Fibroblast of peridontal ligament (primary cell): ENCODE measurements around the gene DEFB126.
"Not testable (repeated sequence)": the region's sequence is repeated elsewhere in the genome, so short reads cannot be mapped to it uniquely, and the experiment has no call there.

ENCODE experiments used
- DNase-seq: peaks from one replicate; pipeline ENCODE4 v3.0.0-alpha.2; 2010; ENCODE audit errors: extremely low read depth

DEFB126 gene, protein sequence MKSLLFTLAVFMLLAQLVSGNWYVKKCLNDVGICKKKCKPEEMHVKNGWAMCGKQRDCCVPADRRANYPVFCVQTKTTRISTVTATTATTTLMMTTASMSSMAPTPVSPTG

DNA sequence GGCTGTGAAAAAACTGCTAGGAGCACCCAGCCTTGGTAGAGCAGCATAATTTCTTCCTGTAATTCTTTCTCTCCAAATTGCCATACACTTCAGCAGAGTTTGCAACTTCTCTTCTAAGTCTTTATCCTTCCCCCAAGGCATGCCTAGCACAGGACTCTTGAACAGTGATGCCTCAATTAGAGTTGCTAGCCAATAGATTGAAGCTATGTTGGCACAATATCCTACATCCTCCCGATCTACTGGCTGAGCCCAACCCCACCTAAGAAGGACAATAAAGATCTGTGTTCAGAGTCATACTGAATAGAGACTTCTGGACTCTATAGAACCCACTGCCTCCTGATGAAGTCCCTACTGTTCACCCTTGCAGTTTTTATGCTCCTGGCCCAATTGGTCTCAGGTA, at the start of gene DEFB126:
TSS of gene DEFB126 (plus strand) at position 301 of the 400 bp plus-strand sequence. CDS start at position 340, 39 bp downstream.
- no peak for DNase-seq

DNA sequence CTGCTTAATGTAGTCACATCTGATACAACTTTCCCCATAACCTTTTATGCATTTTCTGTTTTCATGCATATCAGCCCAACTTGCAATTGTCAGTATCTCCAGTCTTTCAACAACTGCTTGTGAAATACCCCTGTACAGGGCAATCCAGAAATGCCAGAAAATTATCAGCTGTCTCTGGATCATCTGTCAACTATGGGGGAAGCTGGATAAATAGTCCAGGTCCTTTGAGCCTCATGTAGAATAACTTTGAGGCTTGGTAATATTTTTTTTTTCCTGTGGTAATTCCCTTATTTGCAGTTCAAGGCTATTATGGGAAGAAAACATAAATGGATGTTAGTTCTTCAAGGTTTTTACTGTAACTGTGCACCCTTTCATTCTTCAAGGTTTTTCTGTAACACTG, 48.7 kb upstream of the DEFB126 start:
- no peak for DNase-seq

DNA sequence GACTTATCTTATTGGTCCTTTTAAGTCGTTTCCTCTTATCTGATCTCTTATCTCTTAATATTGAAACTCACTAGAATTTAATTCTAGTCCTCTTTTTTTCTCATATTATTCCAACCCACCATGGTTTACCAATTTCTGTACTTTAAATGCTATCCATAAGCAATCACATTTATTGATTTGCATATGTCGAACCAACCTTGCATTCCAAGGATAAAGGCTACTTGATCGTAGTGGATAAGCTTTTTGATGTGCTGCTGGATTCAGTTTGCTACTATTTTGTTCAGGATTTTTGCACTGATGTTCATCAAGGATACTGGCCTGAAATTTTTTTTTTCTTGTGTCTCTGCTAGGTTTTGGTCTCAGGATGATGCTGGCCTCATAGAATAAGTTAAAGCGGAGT, 47.2 kb upstream of the DEFB126 start:
- no peak for DNase-seq

DNA sequence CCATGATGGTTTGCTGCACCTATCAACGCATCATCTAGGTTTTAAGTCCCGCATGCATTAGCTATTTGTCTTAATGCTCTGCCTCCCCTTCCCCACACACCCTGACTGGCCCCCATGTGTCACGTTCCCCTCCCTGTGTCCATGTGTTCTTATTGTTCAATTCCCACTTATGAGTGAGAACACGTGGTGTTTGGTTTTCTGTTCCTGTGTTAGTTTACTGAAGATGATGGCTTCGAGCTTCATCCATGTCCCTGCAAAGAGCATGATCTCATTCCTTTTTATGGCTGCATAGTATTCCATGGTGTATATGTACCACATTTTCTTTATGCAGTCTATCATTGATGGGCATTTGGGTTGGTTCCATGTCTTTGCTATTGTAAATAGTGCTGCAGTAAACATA, 44.7 kb upstream of the DEFB126 start:
- not testable (repeated sequence) for DNase-seq

DNA sequence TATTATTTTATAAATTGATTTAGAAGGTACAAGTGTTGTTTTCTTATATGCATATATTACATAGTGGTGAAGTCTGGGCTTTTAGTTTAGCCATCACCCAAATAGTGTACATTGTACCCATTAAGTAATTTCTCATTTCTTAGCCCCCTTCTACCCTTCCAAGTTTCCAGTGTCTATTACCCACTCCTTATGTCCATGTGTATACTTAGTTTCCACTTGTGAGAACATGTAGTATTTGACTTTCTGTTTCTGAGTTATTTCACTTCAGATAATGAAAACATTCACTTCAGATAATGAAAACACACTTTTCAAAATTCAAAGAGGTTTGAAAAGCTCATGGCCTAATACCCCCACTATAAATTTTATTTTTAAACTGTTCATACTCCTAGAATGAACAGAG, 40.4 kb upstream of the DEFB126 start:
- DNase-seq, result no peak

DNA sequence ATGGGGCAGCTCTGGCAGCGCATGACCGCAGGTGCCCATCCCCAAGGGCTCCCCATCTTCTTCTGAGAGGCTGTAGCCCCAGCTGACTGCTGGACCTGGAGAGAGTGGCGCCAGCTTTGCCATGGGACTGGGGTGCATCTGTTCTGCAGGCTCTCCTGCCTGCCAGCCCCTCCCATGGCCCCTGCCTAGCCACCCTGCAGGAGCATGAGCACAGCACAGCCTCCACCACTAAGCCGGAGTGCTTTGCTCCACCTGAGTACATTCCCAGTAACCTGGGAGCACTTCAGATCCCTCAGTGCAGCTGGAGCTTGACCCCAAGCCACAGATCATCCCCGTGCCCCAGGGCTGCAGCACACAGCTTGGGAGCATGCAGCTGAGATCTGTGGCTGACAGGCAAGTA, 38.9 kb upstream of the DEFB126 start:
- no peak for DNase-seq

DNA sequence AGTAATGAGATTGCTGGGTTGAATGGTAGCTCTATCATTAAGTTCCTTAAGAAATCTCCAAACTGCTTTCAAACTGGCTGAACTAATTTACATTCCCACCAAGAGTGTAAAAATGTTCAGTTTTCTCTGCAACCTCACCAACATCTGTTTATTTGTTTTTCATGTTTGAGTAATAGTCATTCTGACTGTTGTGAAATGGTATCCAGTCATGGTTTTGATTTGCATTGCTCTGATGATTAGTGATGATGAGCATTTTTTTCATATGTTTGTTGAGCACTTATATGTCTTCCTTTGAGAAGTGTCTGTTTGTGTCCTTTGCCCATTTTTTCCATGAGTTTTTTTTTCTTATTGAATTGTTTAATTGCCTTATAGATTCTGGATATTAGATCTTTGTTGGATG, 30.0 kb upstream of the DEFB126 start:
- no peak for DNase-seq

DNA sequence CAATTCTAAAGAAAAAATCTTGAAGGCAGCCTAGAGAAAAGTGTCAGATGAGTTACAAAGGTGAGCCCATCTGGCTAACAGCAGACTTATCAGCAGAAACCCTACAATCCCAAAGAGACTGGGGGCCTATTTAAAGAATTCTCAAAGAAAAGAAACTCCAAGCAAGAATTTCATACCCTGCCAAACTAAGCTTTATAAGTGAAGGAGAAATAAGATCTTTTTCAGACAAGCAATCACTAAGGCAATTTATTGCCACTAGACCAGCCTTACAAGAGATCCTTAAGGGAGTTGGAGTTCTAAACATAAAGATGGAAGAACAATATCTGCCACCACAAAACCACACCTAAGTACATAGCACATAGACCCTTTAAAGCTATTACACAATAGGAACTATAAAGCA, 24.9 kb upstream of the DEFB126 start:
- no peak for DNase-seq

DNA sequence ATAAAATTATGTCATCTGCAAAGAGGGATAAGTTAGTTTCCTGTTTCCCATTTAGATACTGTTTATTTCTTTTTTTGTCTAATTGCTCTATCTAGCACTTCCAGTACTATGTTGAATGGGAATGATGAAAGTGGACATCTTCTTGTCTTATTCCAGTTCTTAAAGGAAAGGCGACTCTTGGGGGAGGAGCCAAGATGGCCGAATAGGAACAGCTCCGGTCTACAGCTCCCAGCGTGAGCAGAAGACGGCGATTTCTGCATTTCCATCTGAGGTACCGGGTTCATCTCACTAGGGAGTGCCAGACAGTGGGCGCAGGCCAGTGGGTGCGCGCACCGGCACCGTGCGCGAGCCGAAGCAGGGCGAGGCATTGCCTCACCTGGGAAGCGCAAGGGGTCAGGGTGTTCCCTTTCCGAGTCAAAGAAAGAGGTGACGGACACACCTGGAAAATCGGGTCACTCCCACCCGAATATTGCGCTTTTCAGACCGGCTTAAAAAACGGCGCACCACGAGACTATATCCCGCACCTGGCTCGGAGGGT, 12.5 kb upstream of the DEFB126 start:
- DNase-seq, result not testable (repeated sequence)

DNA sequence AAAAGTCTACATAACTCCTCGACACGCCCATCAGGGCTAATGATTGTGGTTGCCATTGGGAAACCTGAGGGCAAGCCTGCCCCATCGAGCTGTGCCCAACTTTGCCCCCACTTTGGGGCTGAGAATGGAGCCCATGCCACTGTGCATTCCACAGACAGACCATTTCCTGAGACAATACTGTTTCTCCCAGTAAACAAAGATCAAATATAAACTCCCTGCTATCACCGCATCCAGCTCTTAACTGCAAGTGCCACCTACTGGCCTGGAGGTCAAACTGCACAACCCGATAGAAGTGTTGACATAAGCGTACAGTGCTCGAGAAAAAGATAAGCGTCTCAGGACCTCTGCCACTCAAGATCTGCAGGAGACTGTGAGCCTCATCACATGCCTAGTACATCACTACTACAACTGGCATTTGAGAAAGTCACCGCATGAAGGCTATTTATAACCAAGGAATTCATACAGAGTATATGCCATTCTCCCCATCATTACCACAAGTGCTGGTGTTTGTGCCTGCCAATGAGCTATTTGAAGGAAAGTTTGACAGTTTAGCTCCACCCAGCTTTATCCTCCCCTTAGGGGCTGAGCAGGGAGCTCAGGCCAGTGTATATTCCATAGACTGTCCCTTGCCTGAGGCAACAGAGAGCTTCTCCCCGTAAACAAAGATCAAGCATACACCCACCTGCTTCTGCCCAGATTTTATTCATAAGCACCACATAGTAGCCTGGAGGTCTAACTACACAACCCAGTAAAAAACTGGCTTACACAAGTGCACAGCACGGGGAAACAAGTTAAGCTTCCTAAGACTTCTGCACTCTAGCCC, 4.5 kb upstream of the DEFB126 start:
- DNase-seq, result no peak

DNA sequence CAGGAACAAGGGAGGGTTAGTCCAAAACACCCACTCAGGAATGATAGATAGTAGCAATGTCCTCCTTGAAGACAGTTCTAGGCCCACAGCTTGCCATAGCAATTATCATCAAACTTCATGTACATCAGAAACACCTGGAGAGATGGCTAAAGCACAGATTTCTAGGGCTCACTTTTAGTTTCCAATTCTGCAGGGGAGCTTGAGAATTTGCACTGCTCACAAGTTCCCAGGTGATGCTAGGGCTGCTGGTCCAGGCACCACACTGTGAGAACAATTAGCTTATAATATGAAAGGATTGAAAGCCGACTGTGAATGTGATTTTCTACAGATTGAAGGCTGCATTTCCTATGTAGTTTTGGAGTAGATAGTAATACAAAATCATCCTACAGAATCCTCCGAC, 3.5 kb downstream of the DEFB126 start:
- DNase-seq, result no peak

DNA sequence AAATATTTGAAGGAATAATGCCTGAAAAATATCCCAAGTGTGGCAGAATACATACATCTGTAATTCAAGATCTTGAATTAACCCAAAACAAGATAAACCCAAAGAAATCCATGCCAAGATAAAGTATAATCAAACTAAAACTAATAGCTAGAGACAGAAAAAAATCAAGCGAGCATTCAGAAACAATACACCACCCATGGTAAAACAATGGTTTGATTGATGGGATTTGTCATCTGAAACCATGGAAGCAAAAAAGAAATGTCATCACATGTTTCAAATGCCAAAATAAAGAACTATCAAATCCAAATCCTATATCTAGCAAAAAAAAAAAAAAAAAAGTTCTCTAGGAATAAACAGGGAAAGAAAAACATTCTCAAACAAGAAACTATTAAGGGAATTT, 9.7 kb downstream of the DEFB126 start:
- no peak for DNase-seq

DNA sequence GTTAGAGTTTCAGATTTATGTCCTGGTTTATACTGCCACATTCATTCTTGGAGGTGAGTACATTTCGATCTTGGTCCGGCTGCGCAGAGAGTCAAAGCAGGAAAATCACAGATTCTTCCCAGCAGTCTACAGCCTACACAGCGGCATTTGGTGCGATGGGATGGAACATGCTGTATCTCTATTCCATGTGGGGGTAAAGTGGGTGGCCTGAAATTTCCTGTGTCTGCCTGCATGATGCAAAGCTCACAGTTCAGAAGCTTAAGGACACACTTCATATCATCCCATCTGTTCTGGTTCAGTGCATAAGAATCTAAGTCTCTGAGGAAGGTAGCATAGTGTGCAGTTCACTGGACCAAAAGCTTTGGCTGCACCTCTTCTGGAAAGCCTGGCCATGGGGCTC, 14.8 kb downstream of the DEFB126 start, which contains the start of gene DEFB127:
TSS of gene DEFB127 (plus strand) at position 301 of the 400 bp plus-strand sequence. CDS start at position 392, 91 bp downstream.
- DNase-seq, result no peak

DNA sequence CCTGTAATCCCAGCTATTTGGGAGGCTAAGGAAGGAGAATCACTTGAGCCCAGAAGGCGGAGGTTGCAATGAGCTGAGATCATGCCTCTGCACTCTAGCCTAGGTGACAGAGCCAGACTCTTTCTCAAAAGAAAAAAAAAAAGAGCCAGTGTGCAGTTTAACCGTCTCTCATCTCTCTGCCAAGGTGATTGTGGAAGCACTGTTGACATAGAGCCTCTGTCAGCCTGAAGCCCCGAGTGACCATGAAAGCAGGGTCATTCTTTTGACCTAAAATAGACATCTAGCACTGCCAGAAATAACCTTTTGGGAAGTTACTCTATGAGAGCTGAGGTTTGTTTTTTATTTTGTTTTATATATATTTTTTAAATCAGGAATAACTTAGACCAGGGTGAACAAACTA, 22.2 kb downstream of the DEFB126 start:
- DNase-seq, result no peak

DNA sequence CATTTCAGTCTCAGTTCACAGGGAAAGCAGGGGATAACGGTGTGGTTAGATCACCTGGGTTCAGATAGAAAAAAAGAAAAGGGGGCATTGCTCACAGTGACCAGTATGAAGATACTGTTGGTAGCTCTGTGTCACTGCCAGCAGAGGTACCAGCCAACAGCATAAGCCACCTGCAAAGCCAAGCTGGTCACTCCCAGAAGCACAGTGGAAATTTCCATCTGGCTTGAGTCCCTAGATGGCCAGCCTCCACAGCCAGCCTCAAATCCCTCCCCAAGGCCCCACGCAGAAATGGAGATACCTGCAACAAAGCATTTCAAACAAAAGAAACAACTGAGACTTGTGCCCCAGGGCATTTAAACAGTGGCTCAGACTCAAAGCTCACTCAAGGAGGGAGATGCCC, 26.5 kb downstream of the DEFB126 start:
- DNase-seq, result no peak

DNA sequence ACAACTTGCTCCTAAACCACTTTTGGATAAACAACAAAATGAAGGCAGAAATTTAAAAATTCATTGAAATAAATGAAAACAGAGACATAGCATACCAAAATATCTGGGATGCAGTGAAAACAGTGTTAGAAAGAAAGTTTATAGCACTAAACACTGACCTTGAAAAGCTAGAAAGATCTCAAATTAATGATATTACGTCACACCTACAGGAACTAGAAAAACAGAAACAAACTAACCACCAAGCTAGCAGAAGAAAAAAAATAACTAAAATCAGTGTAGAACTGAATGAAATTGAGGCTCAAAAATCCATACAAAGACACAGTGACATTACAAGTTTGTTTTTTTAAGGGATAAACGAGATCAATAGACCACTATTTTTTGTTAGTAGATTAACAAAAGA, 41.9 kb downstream of the DEFB126 start:
- no peak for DNase-seq

DNA sequence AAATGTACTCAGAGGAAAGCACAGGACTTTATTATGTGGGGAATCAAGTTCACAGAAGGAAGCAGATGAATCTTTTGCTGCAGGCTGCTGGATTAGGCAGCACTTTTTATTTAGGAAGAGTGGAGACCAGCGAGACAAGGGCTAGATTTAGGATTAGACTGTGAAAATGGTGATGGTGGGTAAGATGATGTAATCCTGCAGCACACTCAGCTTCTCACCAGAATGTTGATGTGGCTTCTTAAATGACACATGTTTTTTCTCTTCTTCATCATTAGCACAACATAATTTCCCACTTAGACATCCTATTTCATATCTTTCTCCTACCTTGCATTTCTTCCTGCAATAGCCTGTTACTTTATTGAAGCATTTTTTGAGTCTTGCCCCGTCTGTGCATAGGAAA, 45.3 kb downstream of the DEFB126 start:
- DNase-seq, result no peak

DNA sequence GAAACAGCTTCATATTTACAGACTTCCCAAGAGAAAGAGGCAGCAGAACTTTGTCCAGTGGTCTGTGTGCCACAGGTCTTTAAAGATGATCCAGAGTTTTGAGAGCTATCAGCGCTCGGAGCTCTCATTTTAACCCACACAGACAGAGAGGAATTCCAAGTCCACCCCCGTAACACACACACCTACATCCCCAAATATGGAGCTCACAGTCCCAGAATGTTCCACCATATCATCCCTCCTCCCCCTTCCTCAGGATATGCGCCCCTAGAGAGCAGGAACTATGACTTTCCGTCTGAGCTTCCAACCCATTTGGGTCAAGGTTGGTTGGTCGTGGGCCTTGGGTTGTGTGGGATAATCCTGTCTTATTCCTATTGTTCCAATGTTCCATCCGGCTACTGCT, 47.2 kb downstream of the DEFB126 start, which contains the start of gene DEFB128:
TSS of gene DEFB128 (minus strand) at position 101 of the 400 bp plus-strand sequence. CDS start at position 13, 88 bp downstream.
- no peak for DNase-seq
